ACHN (cell line): Measurements from ENCODE around the gene RELB.

ENCODE experiments used
- DNase-seq: peaks from one replicate; pipeline ENCODE4 v3.0.0-alpha.2; 2015
- in situ Hi-C: cut with HindIII; loops from 2 replicates; pipeline ENCODE4 v1.10.0; 2017; ENCODE audit warnings: low sequenced_read_pairs, low pct_ligation_motif_present, low pct_unique_long_range_greater_than_20kb

The RELB gene

GRCh38 chr19:45071545-45071938 lies 70.3 kb downstream of the RELB start:
- no peak for DNase-seq
- in situ Hi-C loops = no loop called here

- DNase-seq = no peak
- in situ Hi-C loops = no loop called here
Measured at GRCh38 chr19:45071969-45072790, 70.9 kb downstream of the RELB start.

- in situ Hi-C loops = no loop called here
- DNase-seq = no peak
Measured at GRCh38 chr19:45074744-45075300, 73.6 kb downstream of the RELB start.

- in situ Hi-C loops = no loop called here
- DNase-seq = peak; percentile 73
Measured at GRCh38 chr19:45075301-45076028, 74.2 kb downstream of the RELB start.

GRCh38 chr19:45076029-45076850 lies 75.0 kb downstream of the RELB start, which contains the start of gene ZNF296:
ZNF296 (minus strand) TSS chr19:45076478; CDS start chr19:45076373, 105 bp downstream.
- DNase-seq = peak; percentile 57
- in situ Hi-C loops = no loop called here

GRCh38 chr19:45076851-45077730 lies 75.8 kb downstream of the RELB start:
- in situ Hi-C loops = no loop called here
- no peak for DNase-seq

GRCh38 chr19:45078390-45079062 lies 77.3 kb downstream of the RELB start:
- in situ Hi-C loops = no loop called here
- no peak for DNase-seq

- in situ Hi-C loops = no loop called here
Measured at GRCh38 chr19:45079063-45079910, 78.0 kb downstream of the RELB start, which contains the start of gene GEMIN7. GEMIN7 (plus strand) TSS chr19:45079260; CDS start chr19:45090115, 10,855 bp downstream.

GRCh38 chr19:45079911-45080370 lies 78.7 kb downstream of the RELB start:
- DNase-seq = no peak

More at GRCh38 chr19:45079063-45079910, 78.0 kb downstream of the RELB start, which contains the start of gene GEMIN7:
- DNase-seq = peak; percentile 71

GRCh38 chr19:45082170-45082569 lies 80.9 kb downstream of the RELB start:
- no peak for DNase-seq
- in situ Hi-C loops = no loop called here

More at GRCh38 chr19:45079911-45080370, 78.7 kb downstream of the RELB start:
- in situ Hi-C loops = no loop called here

GRCh38 chr19:45086480-45086879 lies 85.2 kb downstream of the RELB start:
- no peak for DNase-seq
- in situ Hi-C loops = no loop called here

- in situ Hi-C loops = no loop called here
- no peak for DNase-seq
Measured at GRCh38 chr19:45087531-45087930, 86.3 kb downstream of the RELB start.
